A549 (cell line): ENCODE measurements around the gene ZNF445. TPM values are rescaled to one million over a fixed set of nuclear protein-coding genes. Genes with fewer than 3 reads are reported as not detected.
"Not testable (repeated sequence)": the region's sequence is repeated elsewhere in the genome, so short reads cannot be mapped to it uniquely, and the experiment has no call there.

Source experiments
- ATAC-seq, 2 experiments: fragments of 200-7000 bp in 1 of 2; fragments of >200 bp in 1 of 2; cut with Nextera tagmentation in 1 of 2; cut with Tn5 transposase in 1 of 2; 3 replicates each; pipeline versions ENCODE4 v1.8.0 to v1.9.1; 2018 to 2020; ENCODE audit warnings: mild to moderate bottlenecking in 1 of 2, moderate library complexity in 1 of 2
- CTCF ChIA-PET: fragments of 300-600 bp; sonication (Branson Sonifier 250); formaldehyde crosslinking; extraction: SDS; loops from one replicate; lab custom pipeline; 2021; ENCODE audit warnings: antibody characterized with exemption, inconsistent platforms; lab: Yijun Ruan, JAX
- POLR2A ChIA-PET: fragments of 350-600 bp; formaldehyde crosslinking; extraction: SDS; loops from one replicate; lab custom pipeline; 2021; ENCODE audit warnings: antibody characterized with exemption, inconsistent platforms; lab: Yijun Ruan, JAX
- DNase-seq, 2 experiments: peaks; one replicate each; pipeline versions ENCODE4 v3.0.0 to v3.0.0-alpha.2; 2011 to 2016; ENCODE audit warnings: low read depth in 1 of 2, low spot score in 1 of 2
- FAIRE-seq: peaks from 2 replicates; lab custom pipeline; 2011; peaks lifted over from hg19 to GRCh38; lab: Jason Lieb, UNC
- H3K27ac ChIP-seq, 2 experiments: fragments of >200 bp; sonication (Bioruptor Twin); formaldehyde crosslinking; 3 replicates each; pipeline ENCODE4 v1.5.1; 2016 to 2017
- H3K4me1 ChIP-seq: fragments of >200 bp; sonication (Bioruptor Twin); formaldehyde crosslinking; 3 replicates; pipeline ENCODE4 v1.6.1; 2016
- H3K4me2 ChIP-seq: fragments of >200 bp; sonication (Bioruptor Twin); formaldehyde crosslinking; 3 replicates; pipeline ENCODE4 v1.6.1; 2016
- H3K4me3 ChIP-seq: fragments of >200 bp; sonication (Bioruptor Twin); formaldehyde crosslinking; 3 replicates; pipeline ENCODE4 v1.5.1; 2016
- H3K9me3 ChIP-seq: fragments of >200 bp; sonication (Bioruptor Twin); formaldehyde crosslinking; 3 replicates; pipeline ENCODE4 v1.6.1; 2016
- CBX2 ChIP-seq: fragments of 200-600 bp; sonication (generic); IDR thresholded peaks from 2 replicates; pipeline ENCODE4 v1.6.1; 2016; ENCODE audit warnings: low read depth, mild to moderate bottlenecking, borderline replicate concordance
- CEBPB ChIP-seq, 2 experiments: fragments of >200 bp in 1 of 2; sonication (Bioruptor Twin) in 1 of 2; formaldehyde crosslinking in 1 of 2; IDR thresholded peaks; 2 replicates each; pipeline ENCODE4 v1.6.1; 2012 to 2016
- CHD2 ChIP-seq: fragments of 150-350 bp; IDR thresholded peaks from 2 replicates; pipeline ENCODE4 v1.6.1; 2014; ENCODE audit warnings: low read length; ENCODE audit not compliant: partially characterized antibody
- FOSB ChIP-seq: fragments of 250-450 bp; sonication (Bioruptor Pico); IDR thresholded peaks from 2 replicates; pipeline ENCODE4 v1.5.0; 2020; ENCODE audit warnings: mild to moderate bottlenecking, moderate library complexity
- JUN ChIP-seq, 2 experiments: fragments of >200 bp; sonication (Bioruptor Twin); formaldehyde crosslinking; IDR thresholded peaks; 2 replicates in 1 of 2; 3 replicates in 1 of 2; pipeline ENCODE4 v1.6.1; 2016 to 2017
- JUNB ChIP-seq: fragments of >200 bp; sonication (Bioruptor Twin); formaldehyde crosslinking; IDR thresholded peaks from 2 replicates; pipeline ENCODE4 v1.6.1; 2016
- MAFK ChIP-seq: fragments of 450-650 bp; IDR thresholded peaks from 2 replicates; pipeline ENCODE4 v1.6.1; 2014; ENCODE audit not compliant: partially characterized antibody
- NFE2L2 ChIP-seq: fragments of 150-350 bp; conservative IDR thresholded peaks from 2 replicates; pipeline ENCODE4 v1.6.1; 2014; ENCODE audit warnings: low read length
- POLR2A ChIP-seq: IDR thresholded peaks from 2 replicates; pipeline ENCODE4 v1.6.1; 2012; ENCODE audit warnings: mild to moderate bottlenecking, low read length
- RAD21 ChIP-seq, 2 experiments: fragments of >200 bp in 1 of 2; sonication (Bioruptor Twin) in 1 of 2; formaldehyde crosslinking in 1 of 2; IDR thresholded peaks in 1 of 2; conservative IDR thresholded peaks in 1 of 2; 2 replicates in 1 of 2; 3 replicates in 1 of 2; pipeline ENCODE4 v1.6.1; 2012 to 2018; ENCODE audit warnings: inconsistent platforms in 1 of 2
- SREBF2 ChIP-seq: fragments of 450-650 bp; IDR thresholded peaks from 2 replicates; pipeline ENCODE4 v1.6.1; 2014; ENCODE audit warnings: mild to moderate bottlenecking, moderate library complexity
- TFCP2L1 ChIP-seq: fragments of 250-450 bp; sonication (Bioruptor Pico); IDR thresholded peaks from 2 replicates; pipeline ENCODE4 v1.5.0; 2021; ENCODE audit warnings: mild to moderate bottlenecking
- TP53 ChIP-seq: fragments of 250-450 bp; sonication (Bioruptor Pico); IDR thresholded peaks from 2 replicates; pipeline ENCODE4 v1.5.0; 2021; ENCODE audit warnings: mild to moderate bottlenecking, moderate library complexity
- ZNF302 ChIP-seq: fragments of 250-450 bp; sonication (Bioruptor Pico); IDR thresholded peaks from 2 replicates; pipeline ENCODE4 v1.9.0; 2021; ENCODE audit warnings: inconsistent platforms, mild to moderate bottlenecking, moderate library complexity
- WGBS: methylation state at CpG from one replicate; pipeline ENCODE4 v1.1.6; 2017; ENCODE audit errors: missing lambda C conversion rate; 5-methylcytosine and 5-hydroxymethylcytosine counted together
- polyA plus RNA-seq, 4 experiments: library from polyadenylated mRNA; depleted of rRNA in 3 of 4; stranded (reverse); fragments of >200 nt; fragmentation: RNase III in 1 of 4; extraction: RNeasy Plus Mini Kit Qiagen cat#74134 plus additional on column Dnase treatment in 1 of 4; gene quantifications; 2 replicates in 3 of 4; 3 replicates in 1 of 4; pipeline ENCODE4 v1.2.3, GENCODE V29; 2011 to 2017
- TF ChIP-seq, protein P1 (sequence below): IDR thresholded peaks from 2 replicates; pipeline ENCODE4 v1.6.1; 2012
- TF ChIP-seq, protein P2 (sequence below): fragments of 150-350 bp; IDR thresholded peaks from 2 replicates; pipeline ENCODE4 v1.6.1; 2014; ENCODE audit warnings: low read depth, mild to moderate bottlenecking, low read length
- TF ChIP-seq, protein P3 (sequence below): fragments of 250-450 bp; sonication (Bioruptor Pico); IDR thresholded peaks from 2 replicates; pipeline ENCODE4 v1.5.0; 2021; ENCODE audit warnings: mild to moderate bottlenecking, moderate library complexity, borderline replicate concordance
- TF ChIP-seq, protein P4 (sequence below): IDR thresholded peaks from 2 replicates; pipeline ENCODE4 v1.6.1; 2012; ENCODE audit warnings: low read depth, borderline replicate concordance
- TF ChIP-seq, protein P5 (sequence below): fragments of >200 bp; sonication (Bioruptor Twin); formaldehyde crosslinking; IDR thresholded peaks from 2 replicates; pipeline ENCODE4 v1.6.1; 2016

The ZNF445 gene
- polyA plus RNA-seq, 2 of the 4 experiments (the other 2 are of a cell fraction): 3.4 to 4.0 TPM

DNA sequence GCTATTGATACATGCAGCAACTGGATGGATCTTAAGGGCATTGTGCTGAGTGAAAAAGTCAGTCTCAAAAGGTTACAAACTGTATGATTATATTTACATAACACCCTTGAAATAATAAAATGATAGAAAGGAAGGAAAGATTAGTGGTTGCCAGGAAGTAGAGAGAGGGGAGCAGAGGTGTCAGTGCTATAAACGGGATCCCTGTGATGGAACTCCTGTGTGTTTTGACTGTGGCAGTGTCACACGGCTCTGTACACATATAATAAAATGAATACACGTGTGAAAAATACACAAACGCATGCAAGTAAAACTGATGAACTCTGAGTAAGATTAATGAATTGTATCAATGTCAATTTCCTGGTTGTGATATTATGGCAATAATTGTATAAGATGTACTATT is 78.6 kb downstream of the ZNF445 start:
- ChIA-PET POLR2A (no interaction called here), CTCF (no interaction called here)
- Histone ChIP-seq H3K4me3 (no peak overlapping the region), H3K4me1 (no peaks in the 10 kb centered on the region), H3K9me3 (no peaks in the 10 kb centered on the region), H3K27ac (no peak overlapping the region), H3K4me2 (no peak overlapping the region)
- DNase-seq (no peak), ATAC-seq (no peak), FAIRE-seq (no peak)
- TF ChIP-seq TFCP2L1 (CRISPR knock-in tag) (no peak), CHD2 (no peak), TP53 (CRISPR knock-in tag) (no peak), SREBF2 (no peak), ZNF302 (CRISPR knock-in tag) (no peak), MAFK (no peak), POLR2A (no peak), JUN (IDR thresholded peaks at IDR 0.05) (no peak)
- TF ChIP-seq, protein P1, sequence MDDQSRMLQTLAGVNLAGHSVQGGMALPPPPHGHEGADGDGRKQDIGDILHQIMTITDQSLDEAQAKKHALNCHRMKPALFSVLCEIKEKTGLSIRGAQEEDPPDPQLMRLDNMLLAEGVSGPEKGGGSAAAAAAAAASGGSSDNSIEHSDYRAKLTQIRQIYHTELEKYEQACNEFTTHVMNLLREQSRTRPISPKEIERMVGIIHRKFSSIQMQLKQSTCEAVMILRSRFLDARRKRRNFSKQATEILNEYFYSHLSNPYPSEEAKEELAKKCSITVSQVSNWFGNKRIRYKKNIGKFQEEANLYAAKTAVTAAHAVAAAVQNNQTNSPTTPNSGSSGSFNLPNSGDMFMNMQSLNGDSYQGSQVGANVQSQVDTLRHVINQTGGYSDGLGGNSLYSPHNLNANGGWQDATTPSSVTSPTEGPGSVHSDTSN: no peak
- TF ChIP-seq, protein P2, sequence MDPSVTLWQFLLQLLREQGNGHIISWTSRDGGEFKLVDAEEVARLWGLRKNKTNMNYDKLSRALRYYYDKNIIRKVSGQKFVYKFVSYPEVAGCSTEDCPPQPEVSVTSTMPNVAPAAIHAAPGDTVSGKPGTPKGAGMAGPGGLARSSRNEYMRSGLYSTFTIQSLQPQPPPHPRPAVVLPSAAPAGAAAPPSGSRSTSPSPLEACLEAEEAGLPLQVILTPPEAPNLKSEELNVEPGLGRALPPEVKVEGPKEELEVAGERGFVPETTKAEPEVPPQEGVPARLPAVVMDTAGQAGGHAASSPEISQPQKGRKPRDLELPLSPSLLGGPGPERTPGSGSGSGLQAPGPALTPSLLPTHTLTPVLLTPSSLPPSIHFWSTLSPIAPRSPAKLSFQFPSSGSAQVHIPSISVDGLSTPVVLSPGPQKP: no peak
- WGBS: 82% methylated on average over 4 of the region's 4 CpGs

DNA sequence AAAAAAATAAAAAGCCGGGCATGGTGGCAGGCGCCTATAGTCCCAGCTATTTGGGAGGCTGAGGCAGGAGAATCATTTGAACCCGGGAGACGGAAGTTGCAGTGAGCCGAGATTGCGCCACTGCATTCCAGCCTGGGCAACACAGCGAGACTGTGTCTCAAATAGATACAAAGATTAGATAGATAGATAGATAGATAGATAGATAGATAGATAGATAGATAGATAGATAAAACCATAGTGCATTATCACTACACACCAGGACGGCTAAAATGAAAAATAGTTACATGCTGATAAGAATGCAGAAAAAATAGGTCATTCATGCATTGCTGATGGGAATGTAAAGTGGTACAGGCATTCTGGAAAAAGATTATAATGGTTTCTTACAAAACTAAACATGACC is 79.2 kb downstream of the ZNF445 start:
- H3K9me3 ChIP-seq, POLR2A ChIA-PET, H3K27ac ChIP-seq, CTCF ChIA-PET, FAIRE-seq, ATAC-seq, H3K4me3 ChIP-seq, H3K4me2 ChIP-seq, H3K4me1 ChIP-seq, DNase-seq: not testable (repeated sequence)
- WGBS: 92% methylated on average over 8 of the region's 8 CpGs

DNA sequence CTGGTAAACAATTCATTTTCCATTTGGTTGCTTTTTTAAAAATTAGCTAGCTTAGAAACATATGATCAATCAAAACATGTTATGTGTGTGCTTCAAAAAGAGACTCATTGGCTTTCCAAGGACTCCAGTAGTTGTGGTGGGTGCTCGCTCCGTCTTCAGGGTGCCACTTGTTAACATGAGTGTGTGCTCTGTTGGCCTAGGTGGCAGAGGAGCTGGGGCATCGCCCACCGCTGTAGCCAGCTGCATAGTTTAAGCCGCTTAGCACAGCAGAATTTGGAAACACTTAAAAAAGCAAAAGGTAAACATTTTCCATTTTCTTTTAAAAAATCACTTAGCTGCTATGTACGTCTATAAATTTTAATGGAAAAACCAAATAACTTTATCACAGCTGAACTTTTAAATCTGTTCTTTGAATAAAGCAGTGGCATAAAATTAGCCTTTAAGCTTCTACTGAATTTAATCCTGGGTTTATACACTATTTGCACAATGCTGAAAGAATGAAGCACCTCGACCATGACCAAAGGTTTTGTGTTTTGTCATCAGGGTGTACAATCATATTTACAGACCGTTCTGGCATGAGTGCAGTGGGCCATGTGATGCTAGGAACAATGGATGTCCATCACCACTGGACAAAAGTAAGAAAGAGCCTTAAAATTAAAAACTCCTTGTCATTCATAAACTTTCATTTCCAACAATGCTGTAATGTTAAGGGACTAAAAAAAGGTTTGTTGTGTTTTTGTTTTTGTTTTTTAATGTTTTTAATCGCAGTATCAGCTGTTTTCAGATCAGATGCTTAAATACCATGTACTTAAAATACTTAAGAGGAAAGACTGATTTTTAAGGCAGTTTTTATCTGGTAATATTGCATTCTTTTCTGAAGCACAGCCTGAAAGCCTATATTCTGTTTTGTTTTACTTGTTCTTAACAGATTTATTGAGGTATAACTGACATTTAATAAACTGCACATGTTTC is 81.0 kb downstream of the ZNF445 start:
- H3K4me1 ChIP-seq: no peaks in the 10 kb centered on the region
- H3K27ac ChIP-seq: no peak overlapping the region
- WGBS: 88% methylated on average over 9 of the region's 9 CpGs
- no peak for DNase-seq
- no peak overlapping the region for H3K4me3 ChIP-seq
- TF ChIP-seq NFE2L2: no peak
- TF ChIP-seq, protein P3, sequence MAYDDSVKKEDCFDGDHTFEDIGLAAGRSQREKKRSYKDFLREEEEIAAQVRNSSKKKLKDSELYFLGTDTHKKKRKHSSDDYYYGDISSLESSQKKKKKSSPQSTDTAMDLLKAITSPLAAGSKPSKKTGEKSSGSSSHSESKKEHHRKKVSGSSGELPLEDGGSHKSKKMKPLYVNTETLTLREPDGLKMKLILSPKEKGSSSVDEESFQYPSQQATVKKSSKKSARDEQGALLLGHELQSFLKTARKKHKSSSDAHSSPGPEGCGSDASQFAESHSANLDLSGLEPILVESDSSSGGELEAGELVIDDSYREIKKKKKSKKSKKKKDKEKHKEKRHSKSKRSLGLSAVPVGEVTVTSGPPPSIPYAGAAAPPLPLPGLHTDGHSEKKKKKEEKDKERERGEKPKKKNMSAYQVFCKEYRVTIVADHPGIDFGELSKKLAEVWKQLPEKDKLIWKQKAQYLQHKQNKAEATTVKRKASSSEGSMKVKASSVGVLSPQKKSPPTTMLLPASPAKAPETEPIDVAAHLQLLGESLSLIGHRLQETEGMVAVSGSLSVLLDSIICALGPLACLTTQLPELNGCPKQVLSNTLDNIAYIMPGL (CRISPR knock-in tag): no peak
- TF ChIP-seq MAFK: peak; percentile 21
- no peak for TF ChIP-seq CBX2
- ChIA-PET POLR2A (no interaction called here), CTCF (no interaction called here)
- H3K4me2 ChIP-seq: no peak overlapping the region
- no peak for ATAC-seq
- no peak for FAIRE-seq
- no peaks in the 10 kb centered on the region for H3K9me3 ChIP-seq

DNA sequence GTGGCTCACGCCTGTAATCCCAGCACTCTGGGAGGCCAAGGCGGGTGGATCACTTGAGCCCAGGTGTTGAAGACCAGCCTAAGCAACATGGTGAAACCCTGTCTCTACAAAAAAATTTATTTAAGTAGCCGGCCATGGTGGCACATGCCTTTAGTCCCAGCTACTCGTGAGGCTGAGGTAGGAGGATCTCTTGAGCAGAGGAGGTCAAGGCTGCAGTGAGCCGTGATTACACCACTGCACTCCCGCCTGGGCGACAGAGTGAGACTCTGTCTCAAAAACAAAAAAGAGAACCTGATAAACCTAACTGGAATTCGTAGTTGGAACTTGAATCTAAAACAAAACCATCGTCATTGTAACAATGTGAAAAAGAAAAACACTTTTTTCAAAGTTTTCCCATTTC is 81.8 kb downstream of the ZNF445 start:
- no peak for FAIRE-seq
- WGBS: 77% methylated on average over 9 of the region's 9 CpGs

More for the DNA sequence above, 81.8 kb downstream of the ZNF445 start:
- DNase-seq: no peak
- Histone ChIP-seq H3K4me1 (no peaks in the 10 kb centered on the region), H3K4me2 (no peak overlapping the region), H3K4me3 (no peak overlapping the region)
- CTCF ChIA-PET: no interaction called here
- TF ChIP-seq RAD21 (conservative IDR thresholded peaks at IDR 0.05 in 1 of 2, IDR thresholded peaks at IDR 0.05 in 1 of 2) (no peak), FOSB (CRISPR knock-in tag) (no peak), MAFK (no peak), JUNB (no peak), CEBPB (IDR thresholded peaks at IDR 0.05) (no peak)
- TF ChIP-seq, protein P4, sequence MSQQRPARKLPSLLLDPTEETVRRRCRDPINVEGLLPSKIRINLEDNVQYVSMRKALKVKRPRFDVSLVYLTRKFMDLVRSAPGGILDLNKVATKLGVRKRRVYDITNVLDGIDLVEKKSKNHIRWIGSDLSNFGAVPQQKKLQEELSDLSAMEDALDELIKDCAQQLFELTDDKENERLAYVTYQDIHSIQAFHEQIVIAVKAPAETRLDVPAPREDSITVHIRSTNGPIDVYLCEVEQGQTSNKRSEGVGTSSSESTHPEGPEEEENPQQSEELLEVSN: no peak
- TF ChIP-seq, protein P5, sequence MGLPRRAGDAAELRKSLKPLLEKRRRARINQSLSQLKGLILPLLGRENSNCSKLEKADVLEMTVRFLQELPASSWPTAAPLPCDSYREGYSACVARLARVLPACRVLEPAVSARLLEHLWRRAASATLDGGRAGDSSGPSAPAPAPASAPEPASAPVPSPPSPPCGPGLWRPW: no peak
- TF ChIP-seq, all 56 proteins: peak for 0
- POLR2A ChIA-PET: no interaction called here
- no peak for ATAC-seq
- Histone ChIP-seq H3K27ac (no peak overlapping the region), H3K9me3 (no peaks in the 10 kb centered on the region)
